Transverse colon (tissue), 4 donors: ENCODE measurements around the gene TULP4.

Experiments
- EP300 ChIP-seq: sonication (generic); formaldehyde crosslinking; IDR thresholded peaks from one replicate; pipeline ENCODE4 v1.6.1; 2017; ENCODE audit warnings: antibody characterized with exemption, low read depth
- POLR2A ChIP-seq: fragments of 450-650 bp; IDR thresholded peaks from one replicate; pipeline ENCODE4 v1.6.1; 2016; ENCODE audit warnings: antibody characterized with exemption, mild to moderate bottlenecking, moderate library complexity
- POLR2AphosphoS5 ChIP-seq, 3 donors: sonication (generic); formaldehyde crosslinking; IDR thresholded peaks; one replicate each; pipeline ENCODE4 v1.6.1; 2016; ENCODE audit warnings: antibody characterized with exemption in 3 of 3
- TF ChIP-seq, protein P1 (sequence below), 5 experiments: fragments of 200-600 bp in 3 of 5; fragments of 450-650 bp in 2 of 5; sonication (generic) in 3 of 5; IDR thresholded peaks; 1 replicate in 2 of 5; 2 replicates in 3 of 5; pipeline ENCODE4 v1.5.1; 2016 to 2017; ENCODE audit warnings: antibody characterized with exemption in 5 of 5, inconsistent platforms in 3 of 5, mild to moderate bottlenecking in 2 of 5, moderate library complexity in 1 of 5

- TF ChIP-seq, protein P1, sequence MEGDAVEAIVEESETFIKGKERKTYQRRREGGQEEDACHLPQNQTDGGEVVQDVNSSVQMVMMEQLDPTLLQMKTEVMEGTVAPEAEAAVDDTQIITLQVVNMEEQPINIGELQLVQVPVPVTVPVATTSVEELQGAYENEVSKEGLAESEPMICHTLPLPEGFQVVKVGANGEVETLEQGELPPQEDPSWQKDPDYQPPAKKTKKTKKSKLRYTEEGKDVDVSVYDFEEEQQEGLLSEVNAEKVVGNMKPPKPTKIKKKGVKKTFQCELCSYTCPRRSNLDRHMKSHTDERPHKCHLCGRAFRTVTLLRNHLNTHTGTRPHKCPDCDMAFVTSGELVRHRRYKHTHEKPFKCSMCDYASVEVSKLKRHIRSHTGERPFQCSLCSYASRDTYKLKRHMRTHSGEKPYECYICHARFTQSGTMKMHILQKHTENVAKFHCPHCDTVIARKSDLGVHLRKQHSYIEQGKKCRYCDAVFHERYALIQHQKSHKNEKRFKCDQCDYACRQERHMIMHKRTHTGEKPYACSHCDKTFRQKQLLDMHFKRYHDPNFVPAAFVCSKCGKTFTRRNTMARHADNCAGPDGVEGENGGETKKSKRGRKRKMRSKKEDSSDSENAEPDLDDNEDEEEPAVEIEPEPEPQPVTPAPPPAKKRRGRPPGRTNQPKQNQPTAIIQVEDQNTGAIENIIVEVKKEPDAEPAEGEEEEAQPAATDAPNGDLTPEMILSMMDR (IDR thresholded peaks at IDR 0.05), result no peak
- no peak for TF ChIP-seq POLR2AphosphoS5 (IDR thresholded peaks at IDR 0.05)
- TF ChIP-seq POLR2A, result no peak
- no peak for TF ChIP-seq EP300
These were observed 202.7 kb downstream of the TULP4 start for GRCh38 chr6:158514991-158515390.
